Measurements from ENCODE around the gene JADE2.

JADE2 gene

GRCh38 chr5:134536876-134537275 lies 11.4 kb downstream of the JADE2 start:
- Histone ChIP-seq H2BK12ac (ENCODE audit: low read length) (no peak overlapping the region), H3K18ac (ENCODE audit: low read length) (no peak overlapping the region), H3K4me2 (ENCODE audit: insufficient read depth, low read length, poor library complexity, severe bottlenecking) (no peak overlapping the region), H3K9ac (ENCODE audit: low read depth, low read length, poor library complexity) (no peak overlapping the region), H3K4me1 (ENCODE audit: control insufficient read depth in 2 of 2, insufficient read depth in 1 of 2, low read depth in 1 of 2, low read length in 2 of 2) (peaks cover 0 to 7% of the 10 kb centered on the region in 2 donors), H2BK5ac (ENCODE audit: low read length) (no peak overlapping the region), H2AK5ac (ENCODE audit: low read depth, low read length) (no peak overlapping the region), H4K8ac (ENCODE audit: low read depth, low read length) (no peak overlapping the region), H3K9me3 (replicated peaks in 1 of 2; ENCODE audit: control insufficient read depth in 2 of 2, insufficient read depth in 1 of 2, low read depth in 1 of 2, low read length in 2 of 2) (no peaks in the 10 kb centered on the region), H3K14ac (ENCODE audit: low read length) (peak overlapping the region; percentile 42), H3K4ac (ENCODE audit: low read length) (no peak overlapping the region), H3K4me3 (ENCODE audit: low read length in 2 of 2) (no peak overlapping the region), H3K79me1 (ENCODE audit: low read depth, low read length) (no peaks in the 10 kb centered on the region), H2BK15ac (ENCODE audit: low read length) (no peak overlapping the region), H4K91ac (ENCODE audit: low read depth, low read length, poor library complexity) (no peak overlapping the region), H3K23ac (ENCODE audit: low read depth, low read length, poor library complexity) (peak overlapping the region; percentile 23), H3K36me3 (replicated peaks in 1 of 2; ENCODE audit: control insufficient read depth in 2 of 2, insufficient read depth in 2 of 2, low read length in 2 of 2) (no peaks in the 10 kb centered on the region), H3K27ac (replicated peaks; ENCODE audit: low read length) (no peak overlapping the region), H2BK120ac (ENCODE audit: low read depth, low read length) (no peak overlapping the region), H3K27me3 (ENCODE audit: control insufficient read depth in 3 of 3, insufficient read depth in 3 of 3, low read depth in 1 of 3, low read length in 3 of 3) (peaks cover 0 to 11% (median 0%) of the 10 kb centered on the region in 3 experiments), H2AFZ (ENCODE audit: low read length) (no peak overlapping the region)
- WGBS, 2 donors (ENCODE audit: extremely low coverage in 2 of 2, insufficient read length in 2 of 2, insufficient replicate concordance in 1 of 2), result no CpG with 5 or more reads among the region's 1 CpG
- no peak for DNase-seq (ENCODE audit: low spot score)

GRCh38 chr5:134537297-134537696 lies 11.8 kb downstream of the JADE2 start:
- H2BK5ac ChIP-seq (ENCODE audit: low read length), result no peak overlapping the region
- no peak overlapping the region for H2BK12ac ChIP-seq (ENCODE audit: low read length)
- H3K9ac ChIP-seq (ENCODE audit: low read depth, low read length, poor library complexity), result no peak overlapping the region
- no peak overlapping the region for H4K91ac ChIP-seq (ENCODE audit: low read depth, low read length, poor library complexity)
- H4K8ac ChIP-seq (ENCODE audit: low read depth, low read length), result no peak overlapping the region
- DNase-seq (ENCODE audit: low spot score), result no peak
- H3K14ac ChIP-seq (ENCODE audit: low read length), result no peak overlapping the region
- H3K27me3 ChIP-seq (ENCODE audit: control insufficient read depth in 3 of 3, insufficient read depth in 3 of 3, low read depth in 1 of 3, low read length in 3 of 3), result peaks cover 0 to 6% (median 0%) of the 10 kb centered on the region in 3 experiments
- H3K27ac ChIP-seq (replicated peaks; ENCODE audit: low read length), result no peak overlapping the region
- H2BK120ac ChIP-seq (ENCODE audit: low read depth, low read length), result no peak overlapping the region
- H3K23ac ChIP-seq (ENCODE audit: low read depth, low read length, poor library complexity), result no peak overlapping the region
- H3K18ac ChIP-seq (ENCODE audit: low read length), result no peak overlapping the region
- H3K4ac ChIP-seq (ENCODE audit: low read length), result no peak overlapping the region
- no peaks in the 10 kb centered on the region for H3K36me3 ChIP-seq (replicated peaks in 1 of 2; ENCODE audit: control insufficient read depth in 2 of 2, insufficient read depth in 2 of 2, low read length in 2 of 2)
- no peaks in the 10 kb centered on the region for H3K9me3 ChIP-seq (replicated peaks in 1 of 2; ENCODE audit: control insufficient read depth in 2 of 2, insufficient read depth in 1 of 2, low read depth in 1 of 2, low read length in 2 of 2)
- no peaks in the 10 kb centered on the region for H3K79me1 ChIP-seq (ENCODE audit: low read depth, low read length)
- no peak overlapping the region for H2AFZ ChIP-seq (ENCODE audit: low read length)
- no peak overlapping the region for H2AK5ac ChIP-seq (ENCODE audit: low read depth, low read length)
- no peak overlapping the region for H3K4me3 ChIP-seq (ENCODE audit: low read length in 2 of 2)
- H3K4me2 ChIP-seq (ENCODE audit: insufficient read depth, low read length, poor library complexity, severe bottlenecking), result no peak overlapping the region
- no peak overlapping the region for H2BK15ac ChIP-seq (ENCODE audit: low read length)
- peaks cover 0 to 9% of the 10 kb centered on the region in 2 donors for H3K4me1 ChIP-seq (ENCODE audit: control insufficient read depth in 2 of 2, insufficient read depth in 1 of 2, low read depth in 1 of 2, low read length in 2 of 2)

GRCh38 chr5:134538296-134538695 lies 12.8 kb downstream of the JADE2 start:
- Histone ChIP-seq H2BK15ac (ENCODE audit: low read length) (no peak overlapping the region), H4K91ac (ENCODE audit: low read depth, low read length, poor library complexity) (no peak overlapping the region), H3K9ac (ENCODE audit: low read depth, low read length, poor library complexity) (no peak overlapping the region), H3K36me3 (replicated peaks in 1 of 2; ENCODE audit: control insufficient read depth in 2 of 2, insufficient read depth in 2 of 2, low read length in 2 of 2) (no peaks in the 10 kb centered on the region), H2BK12ac (ENCODE audit: low read length) (no peak overlapping the region), H2BK120ac (ENCODE audit: low read depth, low read length) (no peak overlapping the region), H3K4me3 (ENCODE audit: low read length in 2 of 2) (no peak overlapping the region), H3K23ac (ENCODE audit: low read depth, low read length, poor library complexity) (no peak overlapping the region), H2AFZ (ENCODE audit: low read length) (no peak overlapping the region), H3K9me3 (replicated peaks in 1 of 2; ENCODE audit: control insufficient read depth in 2 of 2, insufficient read depth in 1 of 2, low read depth in 1 of 2, low read length in 2 of 2) (no peaks in the 10 kb centered on the region), H3K4me1 (ENCODE audit: control insufficient read depth in 2 of 2, insufficient read depth in 1 of 2, low read depth in 1 of 2, low read length in 2 of 2) (peaks cover 0 to 9% of the 10 kb centered on the region in 2 donors), H2BK5ac (ENCODE audit: low read length) (no peak overlapping the region), H2AK5ac (ENCODE audit: low read depth, low read length) (no peak overlapping the region), H4K8ac (ENCODE audit: low read depth, low read length) (no peak overlapping the region), H3K4ac (ENCODE audit: low read length) (no peak overlapping the region), H3K27ac (replicated peaks; ENCODE audit: low read length) (no peak overlapping the region), H3K27me3 (ENCODE audit: control insufficient read depth in 3 of 3, insufficient read depth in 3 of 3, low read depth in 1 of 3, low read length in 3 of 3) (no peaks in the 10 kb centered on the region), H3K14ac (ENCODE audit: low read length) (no peak overlapping the region), H3K18ac (ENCODE audit: low read length) (no peak overlapping the region), H3K79me1 (ENCODE audit: low read depth, low read length) (no peaks in the 10 kb centered on the region), H3K4me2 (ENCODE audit: insufficient read depth, low read length, poor library complexity, severe bottlenecking) (no peak overlapping the region)
- WGBS, 2 donors (ENCODE audit: extremely low coverage in 2 of 2, insufficient read length in 2 of 2, insufficient replicate concordance in 1 of 2), result no CpG with 5 or more reads among the region's 3 CpGs
- no peak for DNase-seq (ENCODE audit: low spot score)

GRCh38 chr5:134539732-134540131 lies 14.3 kb downstream of the JADE2 start:
- no peak overlapping the region for H2AFZ ChIP-seq (ENCODE audit: low read length)
- H2BK12ac ChIP-seq (ENCODE audit: low read length), result no peak overlapping the region
- no peak overlapping the region for H4K8ac ChIP-seq (ENCODE audit: low read depth, low read length)
- no peak overlapping the region for H3K27ac ChIP-seq (replicated peaks; ENCODE audit: low read length)
- WGBS, 2 donors (ENCODE audit: extremely low coverage in 2 of 2, insufficient read length in 2 of 2, insufficient replicate concordance in 1 of 2), result no CpG with 5 or more reads among the region's 2 CpGs
- no peak overlapping the region for H3K14ac ChIP-seq (ENCODE audit: low read length)
- no peak overlapping the region for H3K4ac ChIP-seq (ENCODE audit: low read length)
- no peak overlapping the region for H2BK15ac ChIP-seq (ENCODE audit: low read length)
- H2BK120ac ChIP-seq (ENCODE audit: low read depth, low read length), result no peak overlapping the region
- DNase-seq (ENCODE audit: low spot score), result no peak
- no peak overlapping the region for H3K4me2 ChIP-seq (ENCODE audit: insufficient read depth, low read length, poor library complexity, severe bottlenecking)
- H3K4me1 ChIP-seq (ENCODE audit: control insufficient read depth in 2 of 2, insufficient read depth in 1 of 2, low read depth in 1 of 2, low read length in 2 of 2), result peaks cover 0 to 8% of the 10 kb centered on the region in 2 donors
- no peak overlapping the region for H3K9ac ChIP-seq (ENCODE audit: low read depth, low read length, poor library complexity)
- no peak overlapping the region for H3K4me3 ChIP-seq (ENCODE audit: low read length in 2 of 2)
- no peak overlapping the region for H3K18ac ChIP-seq (ENCODE audit: low read length)
- H3K23ac ChIP-seq (ENCODE audit: low read depth, low read length, poor library complexity), result no peak overlapping the region
- no peak overlapping the region for H2BK5ac ChIP-seq (ENCODE audit: low read length)
- H3K27me3 ChIP-seq (ENCODE audit: control insufficient read depth in 3 of 3, insufficient read depth in 3 of 3, low read depth in 1 of 3, low read length in 3 of 3), result peaks cover 0 to 1% (median 0%) of the 10 kb centered on the region in 3 experiments
- H4K91ac ChIP-seq (ENCODE audit: low read depth, low read length, poor library complexity), result no peak overlapping the region
- no peaks in the 10 kb centered on the region for H3K9me3 ChIP-seq (replicated peaks in 1 of 2; ENCODE audit: control insufficient read depth in 2 of 2, insufficient read depth in 1 of 2, low read depth in 1 of 2, low read length in 2 of 2)
- H3K36me3 ChIP-seq (replicated peaks in 1 of 2; ENCODE audit: control insufficient read depth in 2 of 2, insufficient read depth in 2 of 2, low read length in 2 of 2), result no peaks in the 10 kb centered on the region
- no peak overlapping the region for H2AK5ac ChIP-seq (ENCODE audit: low read depth, low read length)
- no peaks in the 10 kb centered on the region for H3K79me1 ChIP-seq (ENCODE audit: low read depth, low read length)

All from neuronal stem cell (in vitro differentiated cells).